Pulmonary artery endothelial cell (primary cell): Measurements from ENCODE around the gene SLX1A. TPM values are rescaled to one million over a fixed set of nuclear protein-coding genes. Genes with fewer than 3 reads are reported as not detected.
"Not testable (repeated sequence)": the region's sequence is repeated elsewhere in the genome, so short reads cannot be mapped to it uniquely, and the experiment has no call there.

ENCODE experiments used
- DNase-seq: peaks from one replicate; pipeline ENCODE4 v3.0.0-alpha.2; 2011; ENCODE audit warnings: low read depth, low spot score
- total RNA-seq: library from RNA; depleted of rRNA; stranded (reverse); fragments of >200 nt; gene quantifications from 2 replicates; pipeline ENCODE4 v1.2.3, GENCODE V29; 2014

The SLX1A gene
- total RNA-seq, 1 donor from 2014 or later, result 55.9 TPM

DNA sequence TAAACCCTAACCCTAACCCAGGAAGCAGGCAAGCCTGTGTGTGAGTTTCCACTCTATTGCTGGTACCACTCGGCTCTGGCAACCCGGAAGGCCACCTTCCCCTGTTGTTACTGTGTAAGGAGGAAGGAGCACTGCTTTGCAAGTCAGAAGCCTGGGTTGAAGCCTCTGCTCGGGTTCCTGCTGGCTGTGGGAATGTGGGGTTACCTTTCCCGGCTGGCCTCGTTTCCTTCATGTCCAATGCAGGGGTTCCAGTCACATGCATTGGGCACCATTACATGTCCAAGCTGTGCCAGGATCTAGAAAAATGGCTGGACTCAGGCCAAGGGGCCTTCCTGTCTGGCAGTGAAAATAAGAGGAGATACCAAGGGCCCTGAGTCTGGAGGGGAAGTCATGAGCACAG, 23.4 kb downstream of the SLX1A start:
- not testable (repeated sequence) for DNase-seq

Other genes starting within 250 kb of the SLX1A start
- 75.9 and 80.9 TPM in 2 replicates for gene TMEM219, start 231.8 kb upstream of the SLX1A start, total RNA-seq
- 97.0 and 109 TPM in 2 replicates for gene TAOK2, start 220.0 kb upstream of the SLX1A start, total RNA-seq
- gene HIRIP3, start 198.3 kb upstream of the SLX1A start, total RNA-seq, result 7.5 and 11.2 TPM in 2 replicates
- gene INO80E, start 197.6 kb upstream of the SLX1A start, total RNA-seq, result 19.1 and 24.5 TPM in 2 replicates
- 0.26 and 0.49 TPM in 2 replicates for gene DOC2A, start 182.8 kb upstream of the SLX1A start, total RNA-seq
- not detected in 2 replicates for gene C16orf92, start 170.7 kb upstream of the SLX1A start, total RNA-seq
- 0.11 and 0.13 TPM in 2 replicates for gene TLCD3B, start 162.6 kb upstream of the SLX1A start, total RNA-seq
- 501 and 602 TPM in 2 replicates for gene ALDOA, start 128.1 kb upstream of the SLX1A start, total RNA-seq
- gene PPP4C, start 117.9 kb upstream of the SLX1A start, total RNA-seq, result 271 and 311 TPM in 2 replicates
- gene TBX6, start 102.0 kb upstream of the SLX1A start, total RNA-seq, result 0.07 and 0.18 TPM in 2 replicates
- 6.1 and 12.2 TPM in 2 replicates for gene YPEL3, start 97.7 kb upstream of the SLX1A start, total RNA-seq
- 0.53 and 0.81 TPM in 2 replicates for gene GDPD3, start 80.3 kb upstream of the SLX1A start, total RNA-seq
- 36.6 and 43.7 TPM in 2 replicates for gene MAPK3, start 70.7 kb upstream of the SLX1A start, total RNA-seq
- 1.8 and 2.0 TPM in 2 replicates for gene CORO1A, start 10.3 kb upstream of the SLX1A start, total RNA-seq
- 19.9 and 25.6 TPM in 2 replicates for gene BOLA2B, start 209 bp upstream of the SLX1A start, total RNA-seq
- 1.6 and 2.5 TPM in 2 replicates for gene SULT1A3, start 5.4 kb downstream of the SLX1A start, total RNA-seq
- gene NPIPB13, start 54.6 kb downstream of the SLX1A start, total RNA-seq, result 0.46 and 1.4 TPM in 2 replicates
- gene CD2BP2, start 161.4 kb downstream of the SLX1A start, total RNA-seq, result 34.6 and 43.3 TPM in 2 replicates
- 32.2 and 43.0 TPM in 2 replicates for gene TBC1D10B, start 176.6 kb downstream of the SLX1A start, total RNA-seq
- not detected in 2 replicates for gene MYL11, start 180.9 kb downstream of the SLX1A start, total RNA-seq
- gene SEPTIN1, start 188.7 kb downstream of the SLX1A start, total RNA-seq, result 0.13 TPM in 1 of 2 replicates, not detected in the other
- 13.6 and 15.6 TPM in 2 replicates for gene ZNF48, start 201.5 kb downstream of the SLX1A start, total RNA-seq
- 7.9 and 8.4 TPM in 2 replicates for gene ZNF771, start 213.7 kb downstream of the SLX1A start, total RNA-seq
- gene DCTPP1, start 236.2 kb downstream of the SLX1A start, total RNA-seq, result 37.5 and 38.2 TPM in 2 replicates